K562 (cell line): ENCODE measurements around the gene GAD1. TPM values are rescaled to one million over a fixed set of nuclear protein-coding genes. Genes with fewer than 3 reads are reported as not detected.
A peak's percentile ranks its signal among the peaks of the same experiment; 100 is the strongest.

Source experiments
- ATAC-seq: fragments of 200-7000 bp; cut with Tn5 transposase; 3 replicates; pipeline ENCODE4 v1.9.1; 2020; ENCODE audit warnings: moderate library complexity
- BruUV-seq: library from RNA; stranded (reverse); fragments of 400-500 nt; replicated peaks from 2 replicates; lab custom pipeline; 2021; lab: Mats Ljungman, UMichigan
- CTCF ChIA-PET: fragments of 300-600 bp; formaldehyde crosslinking; extraction: SDS; loops from one replicate; lab custom pipeline; 2021; ENCODE audit warnings: low intra/inter-chr PET ratio; lab: Yijun Ruan, JAX
- POLR2A ChIA-PET: fragments of 300-600, 350-650 bp; sonication (Branson Sonifier 250); formaldehyde crosslinking; extraction: SDS; loops from one replicate; lab custom pipeline; 2021; ENCODE audit warnings: antibody characterized with exemption, inconsistent platforms; lab: Yijun Ruan, JAX
- DNase-seq, 4 experiments: peaks; one replicate each; pipeline versions ENCODE4 v3.0.0 to v3.0.0-alpha.2; 2011 to 2018; ENCODE audit warnings: low spot score in 3 of 4, mixed read lengths in 3 of 4; ENCODE audit errors: extremely low read depth in 1 of 4
- FAIRE-seq: peaks from 2 replicates; lab custom pipeline; 2011; peaks lifted over from hg19 to GRCh38; lab: Jason Lieb, UNC
- H2AFZ ChIP-seq: 2 replicates; pipeline ENCODE4 v1.6.0; 2011; ENCODE audit warnings: low read depth, low read length, control low read depth, inconsistent platforms
- H3K27ac ChIP-seq: fragments of 200-600 bp; 3 replicates; pipeline ENCODE4 v1.8.0; 2011; ENCODE audit warnings: low read depth, mild to moderate bottlenecking, control low read depth, inconsistent platforms, low read length, moderate library complexity, mixed read lengths; ENCODE audit errors: extremely low read depth
- H3K27me3 ChIP-seq, 2 experiments: fragments of 300-600 bp in 1 of 2; 2 replicates in 1 of 2; 3 replicates in 1 of 2; pipeline versions ENCODE4 v1.6.0 to v1.8.0; 2011; ENCODE audit warnings: inconsistent platforms in 2 of 2, low read length in 2 of 2, mild to moderate bottlenecking in 1 of 2, mixed read lengths in 1 of 2, moderate library complexity in 1 of 2; ENCODE audit not compliant: control insufficient read depth in 2 of 2, insufficient read depth in 2 of 2
- H3K36me3 ChIP-seq: fragments of 300-600 bp; 3 replicates; pipeline ENCODE4 v1.8.0; 2011; ENCODE audit warnings: mild to moderate bottlenecking, low read length, inconsistent platforms; ENCODE audit not compliant: control insufficient read depth, insufficient read depth
- H3K4me1 ChIP-seq, 2 experiments: fragments of 200-600 bp in 1 of 2; replicated peaks in 1 of 2; 2 replicates in 1 of 2; 3 replicates in 1 of 2; pipeline versions ENCODE4 v1.5.1 to v1.8.0; 2011; ENCODE audit warnings: inconsistent platforms in 2 of 2, low read length in 2 of 2, mild to moderate bottlenecking in 1 of 2, mixed read lengths in 1 of 2, moderate library complexity in 1 of 2; ENCODE audit not compliant: control insufficient read depth in 2 of 2, insufficient read depth in 2 of 2
- H3K4me2 ChIP-seq: 2 replicates; pipeline ENCODE4 v1.6.1; 2011; ENCODE audit warnings: low read length, control low read depth, inconsistent platforms, mixed read lengths; ENCODE audit not compliant: insufficient read depth
- H3K4me3 ChIP-seq: fragments of 200-600 bp; sonication (generic), shearing (Covaris generic); 2 replicates; pipeline ENCODE4 v1.5.1; 2016; ENCODE audit warnings: control low read depth, inconsistent platforms
- H3K79me2 ChIP-seq: fragments of 200-600 bp; 3 replicates; pipeline ENCODE4 v1.8.0; 2011; ENCODE audit warnings: low read length, inconsistent platforms; ENCODE audit not compliant: control insufficient read depth, insufficient read depth
- H3K9ac ChIP-seq, 2 experiments: 2 replicates each; pipeline versions ENCODE4 v1.6.0 to v1.6.1; 2011; ENCODE audit warnings: low read depth in 2 of 2, low read length in 2 of 2, control low read depth in 1 of 2, inconsistent platforms in 1 of 2, mild to moderate bottlenecking in 1 of 2, mixed read lengths in 1 of 2; ENCODE audit not compliant: insufficient read depth in 1 of 2
- H3K9me1 ChIP-seq: one replicate; pipeline ENCODE4 v1.6.0; 2011; ENCODE audit warnings: inconsistent platforms, mild to moderate bottlenecking, low read length, moderate library complexity; ENCODE audit not compliant: control insufficient read depth, insufficient read depth
- H3K9me3 ChIP-seq: replicated peaks from 2 replicates; pipeline ENCODE4 v1.5.1; 2011; ENCODE audit warnings: low read depth, low read length, inconsistent platforms; ENCODE audit not compliant: control insufficient read depth, insufficient read depth
- H4K20me1 ChIP-seq: replicated peaks from 2 replicates; pipeline ENCODE4 v1.6.1; 2011; ENCODE audit warnings: low read length, inconsistent platforms, mixed read lengths; ENCODE audit not compliant: control insufficient read depth, insufficient read depth
- ATF1 ChIP-seq, 2 experiments: fragments of 450-650 bp in 1 of 2; IDR thresholded peaks; 2 replicates each; pipeline ENCODE4 v1.6.1; 2016; ENCODE audit warnings: missing compliant biosample characterization in 1 of 2, missing genetic modification characterization in 1 of 2
- FOSL1 ChIP-seq: fragments of 200-800 bp; sonication (Bioruptor generic); conservative IDR thresholded peaks from 2 replicates; pipeline ENCODE4 v1.6.1; 2016; ENCODE audit warnings: missing genetic modification characterization, missing compliant biosample characterization
- RBM25 ChIP-seq: fragments of 200-400 bp; formaldehyde crosslinking; IDR thresholded peaks from 2 replicates; pipeline ENCODE4 v1.6.1; 2018; ENCODE audit warnings: low read length, low read depth, moderate library complexity; ENCODE audit not compliant: severe bottlenecking
- SMARCA4 ChIP-seq: fragments of 450-650 bp; IDR thresholded peaks from 2 replicates; pipeline ENCODE4 v1.6.1; 2016
- TSC22D4 ChIP-seq: fragments of 450-650 bp; IDR thresholded peaks from 2 replicates; pipeline ENCODE4 v1.6.1; 2016; ENCODE audit warnings: missing genetic modification characterization, missing biosample characterization, control low read depth
- WGBS: fragments of 100-300 bp; shearing (Covaris generic); methylation state at CpG from one replicate; pipeline ENCODE4 v1.1.6; 2016; ENCODE audit warnings: low coverage, mixed read lengths; ENCODE audit not compliant: insufficient coverage; ENCODE audit errors: missing lambda C conversion rate; 5-methylcytosine and 5-hydroxymethylcytosine counted together
- in situ Hi-C: fragments of 300-500 bp; cut with MboI; formaldehyde crosslinking; loops from 4 replicates; pipeline ENCODE4 v1.15.0; 2018; ENCODE audit warnings: inconsistent platforms, mixed read lengths
- intact Hi-C: fragments of 100-400 bp; cut with micrococcal nuclease; formaldehyde crosslinking; loops from 2 replicates; pipeline ENCODE4 v1.14.2; 2022
- polyA plus RNA-seq, 8 experiments: library from polyadenylated mRNA; depleted of rRNA in 4 of 8; stranded (reverse) in 5 of 8; unstranded in 3 of 8; fragments of >200 nt; fragmentation: Nextera tagmentation in 2 of 8; fragmentation: Illumina TruSeq in 1 of 8; extraction: Ambion mirVana in 2 of 8; extraction: Trizol in 1 of 8; gene quantifications; 2 replicates each; pipeline versions ENCODE4 v1.2.1 to v1.2.3, GENCODE V29; 2011 to 2014; ENCODE audit warnings: inconsistent platforms in 1 of 8, missing spikeins in 1 of 8
- total RNA-seq, 7 experiments: library from RNA; depleted of rRNA in 6 of 7; stranded (reverse); fragments of >200 nt in 6 of 7; fragmentation: Illumina TruSeq in 2 of 7; extraction: Trizol in 2 of 7; gene quantifications; 2 replicates each; pipeline versions ENCODE4 v1.2.1 to v1.2.3, GENCODE V29; 2011 to 2021; ENCODE audit warnings: low replicate concordance in 1 of 7
- TF ChIP-seq, protein P1 (sequence below): sonication (generic); formaldehyde crosslinking; IDR thresholded peaks from 2 replicates; pipeline ENCODE4 v1.8.0; 2022; ENCODE audit warnings: missing genetic modification reagents, mild to moderate bottlenecking, moderate library complexity, borderline replicate concordance
- TF ChIP-seq, protein P2 (sequence below): fragments of 250-450 bp; sonication (Bioruptor Pico); IDR thresholded peaks from 2 replicates; pipeline ENCODE4 v1.4.0; 2020; ENCODE audit warnings: mild to moderate bottlenecking
- TF ChIP-seq, protein P3 (sequence below): fragments of 450-650 bp; IDR thresholded peaks from 2 replicates; pipeline ENCODE4 v1.6.1; 2016; ENCODE audit warnings: mild to moderate bottlenecking
- TF ChIP-seq, protein P4 (sequence below): fragments of 250-450 bp; sonication (Bioruptor Pico); IDR thresholded peaks from 2 replicates; pipeline ENCODE4 v1.4.0; 2020; ENCODE audit warnings: mild to moderate bottlenecking, moderate library complexity
- TF ChIP-seq, protein P5 (sequence below), 2 experiments: fragments of 450-650 bp in 1 of 2; sonication (generic) in 1 of 2; formaldehyde crosslinking in 1 of 2; IDR thresholded peaks in 1 of 2; conservative IDR thresholded peaks in 1 of 2; 2 replicates each; pipeline versions ENCODE4 v1.6.1 to v1.8.1; 2016 to 2023; ENCODE audit warnings: mild to moderate bottlenecking in 2 of 2, moderate library complexity in 2 of 2, inconsistent platforms in 1 of 2, missing genetic modification reagents in 1 of 2

Gene GAD1
- total and polyA plus RNA-seq, 9 of the 15 experiments (the other 6 are each of a cell fraction or from before 2014, with no cell fraction given), result 2.7 to 29.1 (median 15.7) TPM

DNA sequence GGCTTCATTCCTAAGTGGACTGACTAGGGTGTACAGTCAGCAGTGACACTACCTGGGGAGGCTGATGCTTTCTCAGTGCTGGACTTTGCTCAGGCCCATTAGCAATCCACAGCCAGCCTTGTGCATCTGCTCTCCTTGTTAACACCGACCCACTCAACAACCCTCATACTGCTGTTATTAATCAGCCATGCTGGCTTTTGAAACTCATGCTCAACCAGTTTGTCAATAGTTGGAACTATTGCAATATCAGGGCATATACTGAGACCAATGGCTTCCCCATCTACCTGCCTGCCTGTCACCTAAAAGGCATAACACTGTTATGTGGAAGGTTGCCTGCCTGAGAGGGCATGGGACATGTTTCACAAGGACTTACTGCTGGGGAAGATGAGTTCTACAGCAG is 39.4 kb downstream of the GAD1 start (continued):
- TF ChIP-seq TSC22D4, result no peak
- TF ChIP-seq, all 486 proteins: peak for 0

DNA sequence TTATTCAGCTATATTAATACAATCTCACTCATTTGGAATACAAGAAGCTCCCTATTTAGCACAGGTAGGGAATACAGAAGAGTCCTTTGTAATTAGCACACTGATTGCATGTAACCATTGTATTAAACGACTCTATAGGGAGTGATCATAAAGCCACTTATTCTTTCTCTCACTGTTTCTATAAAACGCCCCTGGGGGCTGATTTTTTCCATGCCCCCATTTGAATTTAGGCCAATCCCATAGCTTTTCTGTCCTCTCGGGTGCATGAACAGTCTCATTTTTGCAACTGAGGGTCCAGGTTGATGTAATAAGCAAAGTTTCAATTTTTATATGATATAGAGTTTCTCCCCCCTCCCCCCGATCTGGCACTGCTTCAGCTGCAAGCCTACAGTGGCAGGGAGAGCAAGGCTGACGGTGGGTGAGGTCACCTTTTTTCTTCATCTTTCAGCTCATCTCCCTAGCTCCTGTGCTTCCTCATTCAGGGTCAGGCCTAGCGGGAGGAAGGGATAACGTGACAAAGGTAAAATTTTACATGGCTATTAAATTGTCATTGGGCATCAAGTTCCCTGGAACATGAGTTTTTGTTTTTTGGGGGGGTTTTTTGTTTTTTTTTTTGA is 45.7 kb downstream of the GAD1 start:
- no TSS peak for BruUV-seq
- in situ Hi-C loops (no loop called here), intact Hi-C loops (no loop called here)
- Histone ChIP-seq H3K9ac (no peak overlapping the region), H3K4me2 (no peak overlapping the region), H3K4me1 (peaks cover 0 to 5% of the 10 kb centered on the region in 2 experiments; a peak in 2 of 5 replicates), H3K4me3 (no peak overlapping the region), H3K9me3 (no peaks in the 10 kb centered on the region), H4K20me1 (no peaks in the 10 kb centered on the region), H2AFZ (no peak overlapping the region), H3K79me2 (no peaks in the 10 kb centered on the region), H3K27ac (no peak overlapping the region), H3K27me3 (no peaks in the 10 kb centered on the region; a peak in 1 of 5 replicates), H3K9me1 (no peaks in the 10 kb centered on the region), H3K36me3 (no peaks in the 10 kb centered on the region)
- ChIA-PET POLR2A (interaction anchor here (0.6 to 1.8 kb wide), 9 partner anchors 10 to 578 kb away, joined by 3 to 9 read pairs (median 4); no protein-coding TSS in a partner anchor), CTCF (no interaction called here)
- FAIRE-seq (peak; percentile 65), ATAC-seq (peak; percentile 93), DNase-seq (peak; percentile 26 to 70 (median 53))
- 4% methylated on average over 7 of the region's 7 CpGs for WGBS
- TF ChIP-seq SMARCA4 (peak; percentile 62; the same call in 1 of the 2 replicates), RBM25 (no peak), ATF1 (CRISPR knock-in tag; IDR thresholded peaks at IDR 0.05) (no peak), ATF1 (tag; IDR thresholded peaks at IDR 0.05) (no peak), FOSL1 (tag) (0 out of 2 replicates have a peak, but pooled peaks have one; percentile 21)
- TF ChIP-seq, protein P1, sequence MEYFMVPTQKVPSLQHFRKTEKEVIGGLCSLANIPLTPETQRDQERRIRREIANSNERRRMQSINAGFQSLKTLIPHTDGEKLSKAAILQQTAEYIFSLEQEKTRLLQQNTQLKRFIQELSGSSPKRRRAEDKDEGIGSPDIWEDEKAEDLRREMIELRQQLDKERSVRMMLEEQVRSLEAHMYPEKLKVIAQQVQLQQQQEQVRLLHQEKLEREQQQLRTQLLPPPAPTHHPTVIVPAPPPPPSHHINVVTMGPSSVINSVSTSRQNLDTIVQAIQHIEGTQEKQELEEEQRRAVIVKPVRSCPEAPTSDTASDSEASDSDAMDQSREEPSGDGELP, result peak; percentile 34; the same call in 1 of the 2 replicates
- TF ChIP-seq, protein P2, sequence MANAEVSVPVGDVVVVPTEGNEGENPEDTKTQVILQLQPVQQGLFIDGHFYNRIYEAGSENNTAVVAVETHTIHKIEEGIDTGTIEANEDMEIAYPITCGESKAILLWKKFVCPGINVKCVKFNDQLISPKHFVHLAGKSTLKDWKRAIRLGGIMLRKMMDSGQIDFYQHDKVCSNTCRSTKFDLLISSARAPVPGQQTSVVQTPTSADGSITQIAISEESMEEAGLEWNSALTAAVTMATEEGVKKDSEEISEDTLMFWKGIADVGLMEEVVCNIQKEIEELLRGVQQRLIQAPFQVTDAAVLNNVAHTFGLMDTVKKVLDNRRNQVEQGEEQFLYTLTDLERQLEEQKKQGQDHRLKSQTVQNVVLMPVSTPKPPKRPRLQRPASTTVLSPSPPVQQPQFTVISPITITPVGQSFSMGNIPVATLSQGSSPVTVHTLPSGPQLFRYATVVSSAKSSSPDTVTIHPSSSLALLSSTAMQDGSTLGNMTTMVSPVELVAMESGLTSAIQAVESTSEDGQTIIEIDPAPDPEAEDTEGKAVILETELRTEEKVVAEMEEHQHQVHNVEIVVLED, result no peak
- TF ChIP-seq, protein P3, sequence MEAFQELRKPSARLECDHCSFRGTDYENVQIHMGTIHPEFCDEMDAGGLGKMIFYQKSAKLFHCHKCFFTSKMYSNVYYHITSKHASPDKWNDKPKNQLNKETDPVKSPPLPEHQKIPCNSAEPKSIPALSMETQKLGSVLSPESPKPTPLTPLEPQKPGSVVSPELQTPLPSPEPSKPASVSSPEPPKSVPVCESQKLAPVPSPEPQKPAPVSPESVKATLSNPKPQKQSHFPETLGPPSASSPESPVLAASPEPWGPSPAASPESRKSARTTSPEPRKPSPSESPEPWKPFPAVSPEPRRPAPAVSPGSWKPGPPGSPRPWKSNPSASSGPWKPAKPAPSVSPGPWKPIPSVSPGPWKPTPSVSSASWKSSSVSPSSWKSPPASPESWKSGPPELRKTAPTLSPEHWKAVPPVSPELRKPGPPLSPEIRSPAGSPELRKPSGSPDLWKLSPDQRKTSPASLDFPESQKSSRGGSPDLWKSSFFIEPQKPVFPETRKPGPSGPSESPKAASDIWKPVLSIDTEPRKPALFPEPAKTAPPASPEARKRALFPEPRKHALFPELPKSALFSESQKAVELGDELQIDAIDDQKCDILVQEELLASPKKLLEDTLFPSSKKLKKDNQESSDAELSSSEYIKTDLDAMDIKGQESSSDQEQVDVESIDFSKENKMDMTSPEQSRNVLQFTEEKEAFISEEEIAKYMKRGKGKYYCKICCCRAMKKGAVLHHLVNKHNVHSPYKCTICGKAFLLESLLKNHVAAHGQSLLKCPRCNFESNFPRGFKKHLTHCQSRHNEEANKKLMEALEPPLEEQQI, result no peak
- TF ChIP-seq, protein P4, sequence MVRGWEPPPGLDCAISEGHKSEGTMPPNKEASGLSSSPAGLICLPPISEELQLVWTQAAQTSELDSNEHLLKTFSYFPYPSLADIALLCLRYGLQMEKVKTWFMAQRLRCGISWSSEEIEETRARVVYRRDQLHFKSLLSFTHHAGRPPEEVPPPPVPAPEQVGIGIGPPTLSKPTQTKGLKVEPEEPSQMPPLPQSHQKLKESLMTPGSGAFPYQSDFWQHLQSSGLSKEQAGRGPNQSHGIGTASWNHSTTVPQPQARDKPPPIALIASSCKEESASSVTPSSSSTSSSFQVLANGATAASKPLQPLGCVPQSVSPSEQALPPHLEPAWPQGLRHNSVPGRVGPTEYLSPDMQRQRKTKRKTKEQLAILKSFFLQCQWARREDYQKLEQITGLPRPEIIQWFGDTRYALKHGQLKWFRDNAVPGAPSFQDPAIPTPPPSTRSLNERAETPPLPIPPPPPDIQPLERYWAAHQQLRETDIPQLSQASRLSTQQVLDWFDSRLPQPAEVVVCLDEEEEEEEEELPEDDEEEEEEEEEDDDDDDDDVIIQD (CRISPR knock-in tag), result no peak
- TF ChIP-seq, protein P5, sequence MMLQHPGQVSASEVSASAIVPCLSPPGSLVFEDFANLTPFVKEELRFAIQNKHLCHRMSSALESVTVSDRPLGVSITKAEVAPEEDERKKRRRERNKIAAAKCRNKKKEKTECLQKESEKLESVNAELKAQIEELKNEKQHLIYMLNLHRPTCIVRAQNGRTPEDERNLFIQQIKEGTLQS (IDR thresholded peaks at IDR 0.05), result peak; percentile 86
- TF ChIP-seq, protein P5 (CRISPR knock-in tag; conservative IDR thresholded peaks at IDR 0.05), result no peak
